ENCODE measurements around the gene SUPT3H. TPM values are rescaled to one million over a fixed set of nuclear protein-coding genes. Genes with fewer than 3 reads are reported as not detected.

Gene SUPT3H
- total and polyA plus RNA-seq, 2 of the 13 experiments (the other 11 are each of a cell fraction or from before 2014, with no cell fraction given), result 11.9 to 36.1 TPM

DNA sequence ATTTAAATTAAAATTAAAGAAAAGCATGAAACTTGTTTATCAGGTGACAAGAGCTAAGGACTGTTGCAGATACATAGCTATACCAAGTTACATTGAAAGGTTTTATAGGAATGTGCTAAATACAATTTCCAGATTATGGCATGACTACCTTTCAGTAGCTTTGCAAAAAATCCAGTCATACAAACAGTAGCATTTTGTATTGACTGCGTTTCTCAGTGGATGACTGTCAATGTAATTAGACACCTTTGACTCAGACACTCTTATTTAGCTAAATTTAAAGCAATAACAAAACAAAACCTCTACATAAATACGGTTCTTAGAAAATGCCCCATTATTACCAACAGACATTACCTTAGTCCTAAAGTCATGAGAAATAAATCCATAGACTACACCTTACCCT lies 325.4 kb downstream of the SUPT3H start:
- no peak overlapping the region for H3K27ac ChIP-seq (ENCODE audit: extremely low read length, insufficient read depth, low read length)
- H3K9ac ChIP-seq (ENCODE audit: insufficient read depth, low read depth, low read length), result no peak overlapping the region
- H4K20me1 ChIP-seq (ENCODE audit: insufficient read depth, low read length), result no peaks in the 10 kb centered on the region
- H3K27me3 ChIP-seq (ENCODE audit: control insufficient read depth in 1 of 2, insufficient read depth in 2 of 2, low read length in 2 of 2), result no peaks in the 10 kb centered on the region
- H3K79me2 ChIP-seq (ENCODE audit: insufficient read depth, low read length), result no peaks in the 10 kb centered on the region
- H3K4me2 ChIP-seq (ENCODE audit: low read depth, low read length), result no peak overlapping the region
- WGBS (ENCODE audit: low lambda C conversion rate), result 96% methylated on average over 2 of the region's 2 CpGs
- peaks cover 14% of the 10 kb centered on the region for H3K4me1 ChIP-seq (ENCODE audit: insufficient read depth, low read length)
- in situ Hi-C loops (cut with HindIII; ENCODE audit: extremely low pct_ligation_motif_present, low pct_unique_long_range_greater_than_20kb), result no loop called here
- no peak for TF ChIP-seq MTA3 (CRISPR knock-in tag; IDR thresholded peaks at IDR 0.05)
- TF ChIP-seq ARNTL (CRISPR knock-in tag; IDR thresholded peaks at IDR 0.05), result no peak
- TF ChIP-seq NCOA1 (CRISPR knock-in tag; IDR thresholded peaks at IDR 0.05), result no peak
- no peak for TF ChIP-seq ZKSCAN8 (CRISPR knock-in tag; IDR thresholded peaks at IDR 0.05; ENCODE audit: borderline replicate concordance)
- TF ChIP-seq, protein P1, sequence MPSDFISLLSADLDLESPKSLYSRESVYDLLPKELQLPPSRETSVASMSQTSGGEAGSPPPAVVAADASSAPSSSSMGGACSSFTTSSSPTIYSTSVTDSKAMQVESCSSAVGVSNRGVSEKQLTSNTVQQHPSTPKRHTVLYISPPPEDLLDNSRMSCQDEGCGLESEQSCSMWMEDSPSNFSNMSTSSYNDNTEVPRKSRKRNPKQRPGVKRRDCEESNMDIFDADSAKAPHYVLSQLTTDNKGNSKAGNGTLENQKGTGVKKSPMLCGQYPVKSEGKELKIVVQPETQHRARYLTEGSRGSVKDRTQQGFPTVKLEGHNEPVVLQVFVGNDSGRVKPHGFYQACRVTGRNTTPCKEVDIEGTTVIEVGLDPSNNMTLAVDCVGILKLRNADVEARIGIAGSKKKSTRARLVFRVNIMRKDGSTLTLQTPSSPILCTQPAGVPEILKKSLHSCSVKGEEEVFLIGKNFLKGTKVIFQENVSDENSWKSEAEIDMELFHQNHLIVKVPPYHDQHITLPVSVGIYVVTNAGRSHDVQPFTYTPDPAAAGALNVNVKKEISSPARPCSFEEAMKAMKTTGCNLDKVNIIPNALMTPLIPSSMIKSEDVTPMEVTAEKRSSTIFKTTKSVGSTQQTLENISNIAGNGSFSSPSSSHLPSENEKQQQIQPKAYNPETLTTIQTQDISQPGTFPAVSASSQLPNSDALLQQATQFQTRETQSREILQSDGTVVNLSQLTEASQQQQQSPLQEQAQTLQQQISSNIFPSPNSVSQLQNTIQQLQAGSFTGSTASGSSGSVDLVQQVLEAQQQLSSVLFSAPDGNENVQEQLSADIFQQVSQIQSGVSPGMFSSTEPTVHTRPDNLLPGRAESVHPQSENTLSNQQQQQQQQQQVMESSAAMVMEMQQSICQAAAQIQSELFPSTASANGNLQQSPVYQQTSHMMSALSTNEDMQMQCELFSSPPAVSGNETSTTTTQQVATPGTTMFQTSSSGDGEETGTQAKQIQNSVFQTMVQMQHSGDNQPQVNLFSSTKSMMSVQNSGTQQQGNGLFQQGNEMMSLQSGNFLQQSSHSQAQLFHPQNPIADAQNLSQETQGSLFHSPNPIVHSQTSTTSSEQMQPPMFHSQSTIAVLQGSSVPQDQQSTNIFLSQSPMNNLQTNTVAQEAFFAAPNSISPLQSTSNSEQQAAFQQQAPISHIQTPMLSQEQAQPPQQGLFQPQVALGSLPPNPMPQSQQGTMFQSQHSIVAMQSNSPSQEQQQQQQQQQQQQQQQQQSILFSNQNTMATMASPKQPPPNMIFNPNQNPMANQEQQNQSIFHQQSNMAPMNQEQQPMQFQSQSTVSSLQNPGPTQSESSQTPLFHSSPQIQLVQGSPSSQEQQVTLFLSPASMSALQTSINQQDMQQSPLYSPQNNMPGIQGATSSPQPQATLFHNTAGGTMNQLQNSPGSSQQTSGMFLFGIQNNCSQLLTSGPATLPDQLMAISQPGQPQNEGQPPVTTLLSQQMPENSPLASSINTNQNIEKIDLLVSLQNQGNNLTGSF (CRISPR knock-in tag; IDR thresholded peaks at IDR 0.05), result no peak
- TF ChIP-seq NR3C1 (CRISPR knock-in tag; IDR thresholded peaks at IDR 0.05), result no peak
- TF ChIP-seq, protein P2, sequence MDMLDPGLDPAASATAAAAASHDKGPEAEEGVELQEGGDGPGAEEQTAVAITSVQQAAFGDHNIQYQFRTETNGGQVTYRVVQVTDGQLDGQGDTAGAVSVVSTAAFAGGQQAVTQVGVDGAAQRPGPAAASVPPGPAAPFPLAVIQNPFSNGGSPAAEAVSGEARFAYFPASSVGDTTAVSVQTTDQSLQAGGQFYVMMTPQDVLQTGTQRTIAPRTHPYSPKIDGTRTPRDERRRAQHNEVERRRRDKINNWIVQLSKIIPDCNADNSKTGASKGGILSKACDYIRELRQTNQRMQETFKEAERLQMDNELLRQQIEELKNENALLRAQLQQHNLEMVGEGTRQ (IDR thresholded peaks at IDR 0.05; ENCODE audit: low read depth, low read length), result no peak
- TF ChIP-seq, protein P2 (CRISPR knock-in tag; IDR thresholded peaks at IDR 0.05; ENCODE audit: borderline replicate concordance), result no peak
- TF ChIP-seq RCOR2 (CRISPR knock-in tag; IDR thresholded peaks at IDR 0.05), result no peak
- TF ChIP-seq ISL2 (CRISPR knock-in tag; IDR thresholded peaks at IDR 0.05), result no peak
- no peak for TF ChIP-seq KLF13 (CRISPR knock-in tag; IDR thresholded peaks at IDR 0.05)
- TF ChIP-seq SCMH1 (CRISPR knock-in tag; IDR thresholded peaks at IDR 0.05; ENCODE audit: borderline replicate concordance), result no peak
- no peak for TF ChIP-seq NR2F1 (CRISPR knock-in tag; IDR thresholded peaks at IDR 0.05)
- H3K9me3 ChIP-seq (ENCODE audit: low read length), result no peaks in the 10 kb centered on the region
- no peak overlapping the region for H3K4me3 ChIP-seq (replicated peaks in 1 of 3; ENCODE audit: insufficient read depth in 1 of 3, low read depth in 2 of 3, low read length in 3 of 3)
- no peak overlapping the region for H2AFZ ChIP-seq (ENCODE audit: low read length)
- FAIRE-seq (no peak), DNase-seq (ENCODE audit: low spot score) (no peak), ATAC-seq (no peak)
- ChIA-PET CTCF (ENCODE audit: low intra/inter-chr PET ratio, low total read pairs) (no interaction called here), POLR2A (no interaction called here)
- BruUV-seq (replicated peaks), result no TSS peak
- intact Hi-C loops (cut with micrococcal nuclease; ENCODE audit: unreplicated experiment), result no loop called here
- H3K36me3 ChIP-seq (replicated peaks in 1 of 2; ENCODE audit: control insufficient read depth in 1 of 2, insufficient read depth in 2 of 2, low read length in 2 of 2), result no peaks in the 10 kb centered on the region

All from HepG2 (cell line).